Endothelial cell of umbilical vein (primary cell): ENCODE data around the gene CPXM2.

Experiments used
- CTCF ChIP-seq, 2 donors: IDR thresholded peaks; 1 replicate in 1 of 2; 2 replicates in 1 of 2; pipeline ENCODE4 v1.5.1; 2011; ENCODE audit warnings: low read length in 2 of 2, mild to moderate bottlenecking in 2 of 2, moderate library complexity in 2 of 2, control low read depth in 1 of 2, inconsistent platforms in 1 of 2, low read depth in 1 of 2; ENCODE audit not compliant: insufficient read depth in 1 of 2; ENCODE audit errors: extremely low read depth in 1 of 2
- EZH2 ChIP-seq: IDR thresholded peaks from 2 replicates; pipeline ENCODE4 v1.6.1; 2012; ENCODE audit warnings: borderline replicate concordance, low read depth, mild to moderate bottlenecking, moderate library complexity, low read length, inconsistent platforms; ENCODE audit not compliant: severe bottlenecking
- FOS ChIP-seq: IDR thresholded peaks from 2 replicates; pipeline ENCODE4 v1.6.1; 2011; ENCODE audit warnings: mild to moderate bottlenecking, low read length, moderate library complexity, borderline replicate concordance; ENCODE audit not compliant: insufficient read depth
- GATA2 ChIP-seq: IDR thresholded peaks from 2 replicates; pipeline ENCODE4 v1.7.0; 2011; ENCODE audit warnings: low read depth, mild to moderate bottlenecking, moderate library complexity, mixed read lengths, low read length; ENCODE audit not compliant: insufficient read length, insufficient read depth
- JUN ChIP-seq: IDR thresholded peaks from 2 replicates; pipeline ENCODE4 v1.6.1; 2011; ENCODE audit warnings: borderline replicate concordance, low read depth; ENCODE audit not compliant: insufficient read length, insufficient read depth
- MYC ChIP-seq: IDR thresholded peaks from one replicate; pipeline ENCODE4 v1.6.1; 2011; ENCODE audit warnings: mild to moderate bottlenecking, low read depth, low read length
- POLR2A ChIP-seq: IDR thresholded peaks from 2 replicates; pipeline ENCODE4 v1.6.1; 2012; ENCODE audit warnings: low read depth, mild to moderate bottlenecking, control low read depth, low read length
- POLR2AphosphoS5 ChIP-seq: IDR thresholded peaks from 2 replicates; pipeline ENCODE4 v1.6.1; 2012; ENCODE audit warnings: low read depth, mild to moderate bottlenecking, control low read depth, low read length, moderate library complexity; ENCODE audit not compliant: insufficient read depth
- TF ChIP-seq, protein P1 (sequence below): IDR thresholded peaks from 2 replicates; pipeline ENCODE4 v1.6.1; 2011; ENCODE audit not compliant: insufficient read depth, insufficient read length

DNA sequence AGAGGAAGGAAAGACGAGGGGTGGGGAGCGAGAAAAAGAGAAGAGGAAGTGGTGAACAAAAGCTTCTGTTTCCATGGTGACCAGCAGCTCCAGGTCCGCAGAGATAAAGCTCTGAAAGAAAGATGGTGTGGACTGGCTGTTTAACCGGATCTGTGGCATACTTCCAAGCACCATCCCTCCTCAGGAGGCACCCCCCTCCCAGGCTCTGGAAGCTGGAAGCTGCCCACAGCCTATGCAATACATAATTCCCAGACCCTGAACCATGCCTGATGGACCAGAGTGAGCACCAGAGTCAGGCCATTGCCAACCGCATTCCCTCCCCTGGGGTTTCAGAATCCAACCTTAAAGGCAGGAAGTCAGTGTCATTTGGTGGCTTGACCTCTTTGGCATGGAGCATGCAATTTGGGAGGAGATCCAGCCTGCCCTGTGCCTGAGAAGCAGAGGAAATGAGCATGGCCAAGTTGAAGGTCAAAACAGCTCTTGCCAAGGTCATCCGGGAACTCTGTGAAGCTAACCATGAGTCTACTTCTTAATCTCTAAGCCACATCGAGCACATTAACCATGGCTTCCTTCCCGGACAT is 22.2 kb upstream of the CPXM2 start:
- TF ChIP-seq, protein P1, sequence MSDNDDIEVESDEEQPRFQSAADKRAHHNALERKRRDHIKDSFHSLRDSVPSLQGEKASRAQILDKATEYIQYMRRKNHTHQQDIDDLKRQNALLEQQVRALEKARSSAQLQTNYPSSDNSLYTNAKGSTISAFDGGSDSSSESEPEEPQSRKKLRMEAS = no peak
- TF ChIP-seq POLR2A (no peak), CTCF (IDR thresholded peaks at IDR 0.05; ENCODE audit: extremely low read depth in 1 of 2, insufficient read depth in 1 of 2, low read depth in 1 of 2, low read length in 2 of 2) (no peak), EZH2 (no peak), POLR2AphosphoS5 (no peak), MYC (no peak), FOS (no peak), JUN (no peak), GATA2 (peak; percentile 18)
